Mesothelial cell of epicardium (in vitro differentiated cells): Measurements from ENCODE around the gene RHEX. TPM values are rescaled to one million over a fixed set of nuclear protein-coding genes. Genes with fewer than 3 reads are reported as not detected.
A peak's percentile ranks its signal among the peaks of the same experiment; 100 is the strongest.

Source experiments
- DNase-seq, 2 experiments: peaks; one replicate each; pipeline ENCODE4 v3.0.0; 2021; ENCODE audit warnings: low spot score in 2 of 2; ENCODE audit not compliant: unreplicated experiment in 2 of 2
- H3K27ac Mint-ChIP-seq: 2 replicates; pipeline ENCODE4 v1.8.0; 2021; ENCODE audit warnings: mixed read lengths
- H3K27me3 Mint-ChIP-seq: 2 replicates; pipeline ENCODE4 v1.8.0; 2021; ENCODE audit warnings: low read depth, mixed read lengths
- H3K36me3 Mint-ChIP-seq: 2 replicates; pipeline ENCODE4 v1.8.0; 2021; ENCODE audit warnings: mixed read lengths
- H3K4me1 Mint-ChIP-seq: 2 replicates; pipeline ENCODE4 v1.8.0; 2021; ENCODE audit warnings: mixed read lengths
- H3K4me3 Mint-ChIP-seq: 2 replicates; pipeline ENCODE4 v1.8.0; 2021; ENCODE audit warnings: mild to moderate bottlenecking, moderate library complexity, mixed read lengths
- H3K9me3 Mint-ChIP-seq: 2 replicates; pipeline ENCODE4 v1.8.0; 2021; ENCODE audit warnings: mixed read lengths
- CTCF ChIP-seq: fragments of 200-600 bp; sonication (generic); IDR thresholded peaks from one replicate; pipeline ENCODE4 v1.5.0; 2021; ENCODE audit warnings: antibody characterized with exemption; ENCODE audit not compliant: unreplicated experiment
- total RNA-seq: library from RNA; stranded (reverse); gene quantifications from 3 replicates; pipeline ENCODE4 v1.2.1, GENCODE V29; 2021

The RHEX gene
- total RNA-seq, 1 donor from 2014 or later, result not detected

GRCh38 chr1:206040328-206040727 is 12.6 kb upstream of the RHEX start:
- H3K9me3 Mint-ChIP-seq, result no peaks in the 10 kb centered on the region
- H3K27ac Mint-ChIP-seq, result no peak overlapping the region
- peaks cover 20% of the 10 kb centered on the region for H3K27me3 Mint-ChIP-seq
- peaks cover 10% of the 10 kb centered on the region for H3K4me1 Mint-ChIP-seq
- H3K36me3 Mint-ChIP-seq, result no peaks in the 10 kb centered on the region
- no peak for DNase-seq
- H3K4me3 Mint-ChIP-seq, result no peak overlapping the region
- TF ChIP-seq CTCF, result no peak

- Mint-ChIP-seq H3K9me3 (no peaks in the 10 kb centered on the region), H3K27me3 (peaks cover 20% of the 10 kb centered on the region), H3K4me1 (peaks cover 10% of the 10 kb centered on the region), H3K4me3 (no peak overlapping the region), H3K27ac (peak overlapping the region; percentile 77), H3K36me3 (no peaks in the 10 kb centered on the region)
- no peak for TF ChIP-seq CTCF
- no peak for DNase-seq
Observed at GRCh38 chr1:206041640-206042039, 11.3 kb upstream of the RHEX start.

GRCh38 chr1:206047271-206047670 is 5.7 kb upstream of the RHEX start:
- Mint-ChIP-seq H3K4me1 (no peaks in the 10 kb centered on the region), H3K27ac (no peak overlapping the region), H3K9me3 (no peaks in the 10 kb centered on the region), H3K4me3 (no peak overlapping the region), H3K27me3 (peaks cover 3% of the 10 kb centered on the region), H3K36me3 (no peaks in the 10 kb centered on the region)
- no peak for TF ChIP-seq CTCF
- no peak for DNase-seq

GRCh38 chr1:206048582-206048981 is 4.4 kb upstream of the RHEX start:
- TF ChIP-seq CTCF, result no peak
- Mint-ChIP-seq H3K27ac (no peak overlapping the region), H3K9me3 (no peaks in the 10 kb centered on the region), H3K4me3 (no peak overlapping the region), H3K4me1 (no peaks in the 10 kb centered on the region), H3K36me3 (no peaks in the 10 kb centered on the region), H3K27me3 (peaks cover 3% of the 10 kb centered on the region)
- no peak for DNase-seq

- H3K4me3 Mint-ChIP-seq, result no peak overlapping the region
- no peaks in the 10 kb centered on the region for H3K4me1 Mint-ChIP-seq
- H3K27me3 Mint-ChIP-seq, result peaks cover 3% of the 10 kb centered on the region
- H3K27ac Mint-ChIP-seq, result no peak overlapping the region
- no peaks in the 10 kb centered on the region for H3K9me3 Mint-ChIP-seq
- no peaks in the 10 kb centered on the region for H3K36me3 Mint-ChIP-seq
- no peak for TF ChIP-seq CTCF
- no peak for DNase-seq
Observed at GRCh38 chr1:206049293-206049692, 3.7 kb upstream of the RHEX start.
